K562 (cell line): ENCODE measurements around the gene CUL9. TPM values are rescaled to one million over a fixed set of nuclear protein-coding genes. Genes with fewer than 3 reads are reported as not detected.

Experiments used
- CHD2 ChIP-seq: IDR thresholded peaks from 2 replicates; pipeline ENCODE4 v1.6.1; 2011; ENCODE audit warnings: low read depth, low read length
- EHMT2 ChIP-seq: fragments of 450-650 bp; IDR thresholded peaks from 2 replicates; pipeline ENCODE4 v1.6.1; 2018; ENCODE audit warnings: antibody characterized with exemption
- ESRRA ChIP-seq: fragments of 450-650 bp; IDR thresholded peaks from 2 replicates; pipeline ENCODE4 v1.6.1; 2014; ENCODE audit warnings: low read depth, mild to moderate bottlenecking, moderate library complexity, borderline replicate concordance
- GATAD2A ChIP-seq: fragments of 450-650 bp; IDR thresholded peaks from 2 replicates; pipeline ENCODE4 v1.6.1; 2017
- HDGF ChIP-seq: fragments of 450-650 bp; IDR thresholded peaks from 2 replicates; pipeline ENCODE4 v1.6.1; 2016
- KAT7 ChIP-seq: sonication (generic); formaldehyde crosslinking; IDR thresholded peaks from 2 replicates; pipeline ENCODE4 v1.8.0; 2022; ENCODE audit warnings: missing genetic modification reagents, mild to moderate bottlenecking, borderline replicate concordance
- MTA1 ChIP-seq: fragments of 450-650 bp; IDR thresholded peaks from 2 replicates; pipeline ENCODE4 v1.6.1; 2017; ENCODE audit warnings: borderline replicate concordance
- PHB ChIP-seq: fragments of 250-450 bp; sonication (Bioruptor Pico); IDR thresholded peaks from 2 replicates; pipeline ENCODE4 v1.5.0; 2021
- PHF20 ChIP-seq: fragments of 450-650 bp; IDR thresholded peaks from 2 replicates; pipeline ENCODE4 v1.6.1; 2018; ENCODE audit not compliant: partially characterized antibody
- PHF21A ChIP-seq: fragments of 450-650 bp; IDR thresholded peaks from 2 replicates; pipeline ENCODE4 v1.6.1; 2017; ENCODE audit warnings: low read depth, borderline replicate concordance
- POU5F1 ChIP-seq: fragments of 150-350 bp; IDR thresholded peaks from 2 replicates; pipeline ENCODE4 v1.6.1; 2014; ENCODE audit warnings: borderline replicate concordance, low read length, low read depth, mild to moderate bottlenecking; ENCODE audit not compliant: partially characterized antibody
- TBL1XR1 ChIP-seq, 2 experiments: IDR thresholded peaks; 2 replicates each; pipeline ENCODE4 v1.6.1; 2012; ENCODE audit warnings: improper control_type of control experiment in 2 of 2, low read length in 2 of 2, mild to moderate bottlenecking in 1 of 2
- TFAP4 ChIP-seq: sonication (generic); formaldehyde crosslinking; IDR thresholded peaks from 2 replicates; pipeline ENCODE4 v1.8.0; 2022; ENCODE audit warnings: missing genetic modification reagents, mild to moderate bottlenecking, moderate library complexity, borderline replicate concordance
- VEZF1 ChIP-seq: fragments of 200-800 bp; sonication (Bioruptor generic); IDR thresholded peaks from 2 replicates; pipeline ENCODE4 v1.6.1; 2017; ENCODE audit warnings: missing genetic modification characterization, missing compliant biosample characterization
- ZEB2 ChIP-seq: fragments of 450-650 bp; IDR thresholded peaks from 2 replicates; pipeline ENCODE4 v1.6.1; 2016
- ZNF232 ChIP-seq: sonication (generic); formaldehyde crosslinking; IDR thresholded peaks from 2 replicates; pipeline ENCODE4 v1.8.0; 2022; ENCODE audit warnings: mild to moderate bottlenecking, missing genetic modification reagents
- ZNF584 ChIP-seq: fragments of 200-800 bp; sonication (Bioruptor generic); IDR thresholded peaks from 2 replicates; pipeline ENCODE4 v1.6.1; 2016; ENCODE audit warnings: low read depth, mild to moderate bottlenecking, missing genetic modification characterization, missing compliant biosample characterization
- ZNF589 ChIP-seq: fragments of 200-800 bp; sonication (Bioruptor generic); IDR thresholded peaks from 2 replicates; pipeline ENCODE4 v1.6.1; 2016; ENCODE audit warnings: low read depth, missing genetic modification characterization, missing compliant biosample characterization
- ZNF639 ChIP-seq, 2 experiments: fragments of 200-800 bp in 1 of 2; sonication (Bioruptor generic) in 1 of 2; sonication (generic) in 1 of 2; formaldehyde crosslinking in 1 of 2; IDR thresholded peaks in 1 of 2; conservative IDR thresholded peaks in 1 of 2; 2 replicates each; pipeline versions ENCODE4 v1.5.0 to v1.6.1; 2016 to 2020; ENCODE audit warnings: missing compliant biosample characterization in 1 of 2, missing genetic modification characterization in 1 of 2, missing genetic modification reagents in 1 of 2
- polyA plus RNA-seq, 8 experiments: library from polyadenylated mRNA; depleted of rRNA in 4 of 8; stranded (reverse) in 5 of 8; unstranded in 3 of 8; fragments of >200 nt; fragmentation: Nextera tagmentation in 2 of 8; fragmentation: Illumina TruSeq in 1 of 8; extraction: Ambion mirVana in 2 of 8; extraction: Trizol in 1 of 8; gene quantifications; 2 replicates each; pipeline versions ENCODE4 v1.2.1 to v1.2.3, GENCODE V29; 2011 to 2014; ENCODE audit warnings: inconsistent platforms in 1 of 8, missing spikeins in 1 of 8
- total RNA-seq, 7 experiments: library from RNA; depleted of rRNA in 6 of 7; stranded (reverse); fragments of >200 nt in 6 of 7; fragmentation: Illumina TruSeq in 2 of 7; extraction: Trizol in 2 of 7; gene quantifications; 2 replicates each; pipeline versions ENCODE4 v1.2.1 to v1.2.3, GENCODE V29; 2011 to 2021; ENCODE audit warnings: low replicate concordance in 1 of 7
- TF ChIP-seq, protein P1 (sequence below): sonication (generic); formaldehyde crosslinking; IDR thresholded peaks from 2 replicates; pipeline ENCODE4 v1.8.0; 2022; ENCODE audit warnings: mild to moderate bottlenecking, missing genetic modification reagents
- TF ChIP-seq, protein P2 (sequence below): sonication (generic); formaldehyde crosslinking; IDR thresholded peaks from 2 replicates; pipeline ENCODE4 v1.8.0; 2022; ENCODE audit warnings: mild to moderate bottlenecking, missing genetic modification reagents

Gene CUL9
- total and polyA plus RNA-seq, 9 of the 15 experiments (the other 6 are each of a cell fraction or from before 2014, with no cell fraction given) = 0.50 to 20.7 (median 6.6) TPM

- peak; percentile 78 for TF ChIP-seq ESRRA
- TF ChIP-seq TFAP4 (CRISPR knock-in tag) = peak; percentile 92
- TF ChIP-seq ZNF232 (CRISPR knock-in tag) = peak; percentile 91
- no peak for TF ChIP-seq TBL1XR1 (IDR thresholded peaks at IDR 0.05; ENCODE audit: low read length in 2 of 2)
- peak; percentile 42; the same call in 1 of the 2 replicates for TF ChIP-seq MTA1
- TF ChIP-seq PHF21A = 0 out of 2 replicates have a peak, but pooled peaks have one; percentile 26
- peak; percentile 12; the same call in 1 of the 2 replicates for TF ChIP-seq ZEB2
- TF ChIP-seq GATAD2A = peak; percentile 84
- TF ChIP-seq HDGF = peak; percentile 84; the same call in 1 of the 2 replicates
- TF ChIP-seq CHD2 = peak; percentile 57
- 0 out of 2 replicates have a peak, but pooled peaks have one; percentile 46 for TF ChIP-seq ZNF589 (CRISPR knock-in tag)
- TF ChIP-seq POU5F1 = peak; percentile 81
- TF ChIP-seq VEZF1 (CRISPR knock-in tag) = peak; percentile 82
- TF ChIP-seq KAT7 (CRISPR knock-in tag) = peak; percentile 83; the same call in 1 of the 2 replicates
- peak; percentile 80 for TF ChIP-seq PHF20
- no peak; the same call in 1 of the 2 replicates for TF ChIP-seq PHB (CRISPR knock-in tag)
- TF ChIP-seq, protein P1, sequence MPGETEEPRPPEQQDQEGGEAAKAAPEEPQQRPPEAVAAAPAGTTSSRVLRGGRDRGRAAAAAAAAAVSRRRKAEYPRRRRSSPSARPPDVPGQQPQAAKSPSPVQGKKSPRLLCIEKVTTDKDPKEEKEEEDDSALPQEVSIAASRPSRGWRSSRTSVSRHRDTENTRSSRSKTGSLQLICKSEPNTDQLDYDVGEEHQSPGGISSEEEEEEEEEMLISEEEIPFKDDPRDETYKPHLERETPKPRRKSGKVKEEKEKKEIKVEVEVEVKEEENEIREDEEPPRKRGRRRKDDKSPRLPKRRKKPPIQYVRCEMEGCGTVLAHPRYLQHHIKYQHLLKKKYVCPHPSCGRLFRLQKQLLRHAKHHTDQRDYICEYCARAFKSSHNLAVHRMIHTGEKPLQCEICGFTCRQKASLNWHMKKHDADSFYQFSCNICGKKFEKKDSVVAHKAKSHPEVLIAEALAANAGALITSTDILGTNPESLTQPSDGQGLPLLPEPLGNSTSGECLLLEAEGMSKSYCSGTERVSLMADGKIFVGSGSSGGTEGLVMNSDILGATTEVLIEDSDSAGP = peak; percentile 81
- peak in 1 of 2 experiments; percentile 79; a peak in 2 of 4 replicates for TF ChIP-seq ZNF639 (CRISPR knock-in tag; conservative IDR thresholded peaks at IDR 0.05 in 1 of 2, IDR thresholded peaks at IDR 0.05 in 1 of 2)
- TF ChIP-seq ZNF584 (CRISPR knock-in tag) = 0 out of 2 replicates have a peak, but pooled peaks have one; percentile 61
- TF ChIP-seq EHMT2 = peak; percentile 53; the same call in 1 of the 2 replicates
- TF ChIP-seq, protein P2, sequence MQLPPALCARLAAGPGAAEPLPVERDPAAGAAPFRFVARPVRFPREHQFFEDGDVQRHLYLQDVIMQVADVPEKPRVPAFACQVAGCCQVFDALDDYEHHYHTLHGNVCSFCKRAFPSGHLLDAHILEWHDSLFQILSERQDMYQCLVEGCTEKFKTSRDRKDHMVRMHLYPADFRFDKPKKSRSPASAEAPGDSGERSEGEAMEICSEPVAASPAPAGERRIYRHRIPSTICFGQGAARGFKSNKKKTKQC (CRISPR knock-in tag) = peak; percentile 96; the same call in 1 of the 2 replicates
Observed at GRCh38 chr6:43181942-43182860, at the start of gene CUL9 (continued).
